GM21723 (cell line): ENCODE results near the gene HSP90AB1.

ENCODE experiments used
- ATAC-seq: cut with Tn5 transposase; IDR thresholded peaks from one replicate; pipeline ENCODE4 v1.9.1; 2021; ENCODE audit warnings: mild to moderate bottlenecking, moderate library complexity; ENCODE audit not compliant: unreplicated experiment

HSP90AB1 gene

GRCh38 chr6:44278774-44279697 is 32.1 kb downstream of the HSP90AB1 start:
- no peak for ATAC-seq

- ATAC-seq, result no peak
These were observed 37.2 kb downstream of the HSP90AB1 start for GRCh38 chr6:44284121-44284520.

GRCh38 chr6:44284867-44285266 is 38.0 kb downstream of the HSP90AB1 start:
- ATAC-seq, result no peak

- ATAC-seq, result no peak
These were observed 38.8 kb downstream of the HSP90AB1 start for GRCh38 chr6:44285552-44286284.

- ATAC-seq, result no peak
These were observed 39.3 kb downstream of the HSP90AB1 start for GRCh38 chr6:44286285-44286565.

GRCh38 chr6:44286747-44287146 is 39.8 kb downstream of the HSP90AB1 start:
- no peak for ATAC-seq

GRCh38 chr6:44289726-44290260 is 42.9 kb downstream of the HSP90AB1 start:
- no peak for ATAC-seq

GRCh38 chr6:44291841-44292240 is 44.9 kb downstream of the HSP90AB1 start:
- no peak for ATAC-seq

GRCh38 chr6:44292661-44293365 is 45.9 kb downstream of the HSP90AB1 start:
- ATAC-seq, result no peak

- ATAC-seq, result no peak
These were observed 48.2 kb downstream of the HSP90AB1 start for GRCh38 chr6:44294832-44295791.

GRCh38 chr6:44297063-44298038 is 50.5 kb downstream of the HSP90AB1 start:
- no peak for ATAC-seq

GRCh38 chr6:44298055-44298803 is 51.3 kb downstream of the HSP90AB1 start:
- no peak for ATAC-seq

- ATAC-seq, result no peak
These were observed 52.0 kb downstream of the HSP90AB1 start for GRCh38 chr6:44298864-44299263.

- ATAC-seq, result no peak
These were observed 53.5 kb downstream of the HSP90AB1 start for GRCh38 chr6:44300292-44300823.

GRCh38 chr6:44301106-44301505 is 54.2 kb downstream of the HSP90AB1 start:
- no peak for ATAC-seq

- ATAC-seq, result no peak
These were observed 55.1 kb downstream of the HSP90AB1 start for GRCh38 chr6:44301782-44302564.

GRCh38 chr6:44302856-44303255 is 56.0 kb downstream of the HSP90AB1 start:
- no peak for ATAC-seq
